ENCODE data around the gene KIF26B. TPM values are rescaled to one million over a fixed set of nuclear protein-coding genes. Genes with fewer than 3 reads are reported as not detected.

The KIF26B gene
- total RNA-seq, 1 donor from 2014 or later = 0.49 TPM

DNA sequence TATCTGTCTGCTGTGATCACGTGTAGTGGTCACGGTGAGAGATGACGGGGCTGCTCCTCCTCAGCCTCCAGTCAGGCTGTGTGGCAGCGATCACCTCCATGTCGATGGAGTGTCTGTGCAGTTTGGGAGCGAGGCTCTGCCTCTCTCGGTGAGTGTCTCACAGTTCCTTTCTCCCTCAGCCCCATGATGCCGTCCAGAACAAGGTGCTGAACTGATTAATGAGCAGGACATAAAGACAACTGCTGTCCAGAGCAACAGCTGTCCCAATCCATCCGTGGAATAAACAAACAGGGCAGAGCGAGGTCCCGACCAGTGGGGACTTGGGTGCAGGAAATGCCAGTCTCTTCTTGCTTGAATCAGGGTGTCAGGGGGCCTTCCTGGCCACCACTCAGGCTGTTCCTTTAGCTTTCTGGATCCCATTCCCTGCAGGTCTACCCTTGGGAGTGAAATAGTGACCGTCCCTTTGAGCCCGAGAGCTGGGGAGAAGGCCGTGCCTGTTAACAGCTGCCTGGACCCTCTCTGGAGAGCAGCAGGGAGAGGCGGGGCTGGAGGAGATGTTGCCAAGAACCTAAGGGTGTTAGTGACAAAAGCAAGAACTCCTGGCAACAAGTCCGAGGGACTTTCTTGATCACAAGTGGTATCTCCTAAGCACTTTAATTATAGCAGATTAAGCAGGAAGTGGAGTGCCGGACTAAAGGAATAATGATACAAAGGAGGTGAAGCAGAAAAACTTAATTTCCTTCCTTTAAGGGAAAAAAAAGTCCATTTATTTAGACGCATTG is 443.9 kb downstream of the KIF26B start:
- DNase-seq (ENCODE audit: extremely low spot score in 2 of 2) = no peak
- H3K27me3 ChIP-seq = no peaks in the 10 kb centered on the region
- no peaks in the 10 kb centered on the region for H3K36me3 ChIP-seq
- H3K4me3 ChIP-seq = no peak overlapping the region
- peaks cover 5% of the 10 kb centered on the region for H3K4me1 ChIP-seq
- TF ChIP-seq, protein P1, sequence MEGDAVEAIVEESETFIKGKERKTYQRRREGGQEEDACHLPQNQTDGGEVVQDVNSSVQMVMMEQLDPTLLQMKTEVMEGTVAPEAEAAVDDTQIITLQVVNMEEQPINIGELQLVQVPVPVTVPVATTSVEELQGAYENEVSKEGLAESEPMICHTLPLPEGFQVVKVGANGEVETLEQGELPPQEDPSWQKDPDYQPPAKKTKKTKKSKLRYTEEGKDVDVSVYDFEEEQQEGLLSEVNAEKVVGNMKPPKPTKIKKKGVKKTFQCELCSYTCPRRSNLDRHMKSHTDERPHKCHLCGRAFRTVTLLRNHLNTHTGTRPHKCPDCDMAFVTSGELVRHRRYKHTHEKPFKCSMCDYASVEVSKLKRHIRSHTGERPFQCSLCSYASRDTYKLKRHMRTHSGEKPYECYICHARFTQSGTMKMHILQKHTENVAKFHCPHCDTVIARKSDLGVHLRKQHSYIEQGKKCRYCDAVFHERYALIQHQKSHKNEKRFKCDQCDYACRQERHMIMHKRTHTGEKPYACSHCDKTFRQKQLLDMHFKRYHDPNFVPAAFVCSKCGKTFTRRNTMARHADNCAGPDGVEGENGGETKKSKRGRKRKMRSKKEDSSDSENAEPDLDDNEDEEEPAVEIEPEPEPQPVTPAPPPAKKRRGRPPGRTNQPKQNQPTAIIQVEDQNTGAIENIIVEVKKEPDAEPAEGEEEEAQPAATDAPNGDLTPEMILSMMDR (IDR thresholded peaks at IDR 0.05) = no peak
- no peak for TF ChIP-seq POLR2A (IDR thresholded peaks at IDR 0.05)
- TF ChIP-seq POLR2AphosphoS5 (IDR thresholded peaks at IDR 0.05; ENCODE audit: insufficient read depth in 1 of 2, low read depth in 1 of 2) = no peak
- H3K9me3 ChIP-seq = no peaks in the 10 kb centered on the region
- no peak overlapping the region for H3K27ac ChIP-seq
- intact Hi-C loops (cut with DNase I) = no loop called here

DNA sequence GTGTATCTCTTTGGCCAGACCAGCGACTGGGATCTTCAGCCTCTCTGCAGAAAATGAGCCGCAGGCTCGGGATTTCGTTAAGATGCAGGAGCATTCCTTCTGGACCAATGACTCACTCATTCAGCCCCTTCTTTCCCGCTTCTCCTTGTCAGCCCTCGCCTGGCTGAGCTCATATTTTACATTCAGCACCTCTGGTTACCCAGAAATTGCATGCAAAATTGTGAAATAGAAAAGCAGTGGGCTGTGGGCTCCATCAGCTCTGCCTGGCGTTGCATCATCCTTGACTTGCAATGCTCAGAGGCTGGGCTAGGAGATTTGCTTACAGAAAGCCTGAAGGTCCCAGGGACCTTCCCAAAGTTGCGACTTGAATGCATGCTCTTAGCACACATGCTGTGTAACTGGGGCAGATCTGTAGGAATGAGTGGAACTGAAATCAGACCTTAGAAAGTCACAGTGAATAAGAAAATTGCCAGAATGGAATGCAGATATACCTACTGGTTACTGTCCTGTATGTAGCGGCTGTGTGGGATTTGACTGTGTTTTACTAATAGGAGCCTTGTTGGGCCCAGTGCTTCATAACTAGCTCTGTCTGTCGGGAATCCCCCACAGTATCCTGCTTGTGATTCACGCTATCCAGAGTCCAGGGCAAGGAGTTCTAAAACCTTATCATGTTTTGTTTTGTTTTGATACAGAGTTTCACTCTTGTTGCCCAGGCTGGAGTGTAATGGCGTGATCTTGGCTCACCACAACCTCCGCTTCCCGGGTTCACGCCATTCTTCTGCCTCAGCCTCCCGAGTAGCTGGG is 444.8 kb downstream of the KIF26B start:
- no peaks in the 10 kb centered on the region for H3K9me3 ChIP-seq
- intact Hi-C loops (cut with DNase I) = no loop called here
- no peak overlapping the region for H3K4me3 ChIP-seq
- H3K27me3 ChIP-seq = no peaks in the 10 kb centered on the region
- no peaks in the 10 kb centered on the region for H3K36me3 ChIP-seq
- no peak for DNase-seq (ENCODE audit: extremely low spot score in 2 of 2)
- no peak overlapping the region for H3K27ac ChIP-seq
- TF ChIP-seq, protein P1 (IDR thresholded peaks at IDR 0.05) = no peak
- TF ChIP-seq POLR2AphosphoS5 (IDR thresholded peaks at IDR 0.05; ENCODE audit: insufficient read depth in 1 of 2, low read depth in 1 of 2) = no peak
- no peak for TF ChIP-seq POLR2A (IDR thresholded peaks at IDR 0.05)
- H3K4me1 ChIP-seq = peaks cover 5% of the 10 kb centered on the region

DNA sequence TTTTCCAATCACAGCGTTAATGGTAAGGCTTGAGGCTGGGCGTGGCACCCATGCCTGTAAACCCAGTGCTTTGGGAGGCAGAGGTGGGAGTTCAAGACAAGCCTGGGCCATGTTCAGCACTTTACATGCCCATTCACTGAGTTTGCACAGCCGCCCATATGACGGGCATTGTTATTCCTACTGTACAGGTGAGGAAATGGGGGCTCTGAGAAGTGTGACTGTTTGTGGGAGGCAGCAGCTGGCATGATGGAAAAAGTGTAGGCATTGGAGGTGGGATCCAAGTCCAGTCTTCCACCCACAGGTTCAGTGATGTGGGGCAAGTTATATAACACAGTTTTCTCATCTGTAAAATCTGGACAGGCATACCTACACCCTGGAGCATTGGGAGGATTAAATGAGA is 445.9 kb downstream of the KIF26B start:
- Histone ChIP-seq H3K27me3 (no peaks in the 10 kb centered on the region), H3K9me3 (no peaks in the 10 kb centered on the region), H3K4me1 (peaks cover 12% of the 10 kb centered on the region), H3K27ac (no peak overlapping the region), H3K4me3 (no peak overlapping the region), H3K36me3 (no peaks in the 10 kb centered on the region)
- intact Hi-C loops (cut with DNase I) = no loop called here
- TF ChIP-seq POLR2A (IDR thresholded peaks at IDR 0.05) (no peak), POLR2AphosphoS5 (IDR thresholded peaks at IDR 0.05; ENCODE audit: insufficient read depth in 1 of 2, low read depth in 1 of 2) (no peak)
- TF ChIP-seq, protein P1 (IDR thresholded peaks at IDR 0.05) = no peak
- DNase-seq (ENCODE audit: extremely low spot score in 2 of 2) = no peak

DNA sequence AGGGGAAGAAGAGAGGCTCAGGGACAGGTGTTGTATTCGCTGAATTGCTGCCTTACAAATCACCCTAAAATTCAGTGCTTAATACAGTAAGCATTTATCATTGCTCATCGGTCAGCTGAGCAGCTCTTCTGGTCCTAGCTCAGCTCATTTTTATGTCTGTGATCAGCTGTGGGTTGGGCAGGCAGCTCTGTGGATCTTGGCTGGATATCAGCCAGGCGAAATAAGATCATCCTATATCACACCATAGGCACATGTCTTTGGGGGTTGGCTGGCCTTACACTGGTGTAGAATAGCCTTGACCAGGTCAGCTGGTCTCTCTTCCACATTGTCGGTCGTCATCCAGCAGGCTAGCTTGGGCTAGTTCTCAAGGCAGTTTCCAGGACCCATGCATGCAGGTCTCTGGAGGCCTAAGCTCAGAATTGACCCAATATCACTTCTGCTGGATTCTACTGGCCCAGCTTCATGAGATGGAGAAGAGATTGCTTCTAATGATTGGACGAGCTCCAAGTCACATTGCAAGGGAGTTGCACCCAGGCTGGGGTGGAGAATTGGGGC is 448.6 kb downstream of the KIF26B start:
- H3K36me3 ChIP-seq = no peaks in the 10 kb centered on the region
- H3K27me3 ChIP-seq = no peaks in the 10 kb centered on the region
- DNase-seq (ENCODE audit: extremely low spot score in 2 of 2) = peak in 1 of 2 donors; percentile 62
- no peaks in the 10 kb centered on the region for H3K9me3 ChIP-seq
- intact Hi-C loops (cut with DNase I) = no loop called here
- TF ChIP-seq, protein P1 (IDR thresholded peaks at IDR 0.05) = no peak
- TF ChIP-seq POLR2AphosphoS5 (IDR thresholded peaks at IDR 0.05; ENCODE audit: insufficient read depth in 1 of 2, low read depth in 1 of 2) (no peak), POLR2A (IDR thresholded peaks at IDR 0.05) (no peak)
- no peak overlapping the region for H3K4me3 ChIP-seq
- H3K4me1 ChIP-seq = peaks cover 17% of the 10 kb centered on the region
- no peak overlapping the region for H3K27ac ChIP-seq
